PFSK-1 (cell line): Measurements from ENCODE around the gene UCK1.

Source experiments
- POLR2AphosphoS5 ChIP-seq: IDR thresholded peaks from 2 replicates; pipeline ENCODE4 v1.6.1; 2012; ENCODE audit warnings: low read depth, mild to moderate bottlenecking, control low read depth, low read length, moderate library complexity
- REST ChIP-seq, 2 experiments: IDR thresholded peaks; 2 replicates each; pipeline versions ENCODE4 v1.6.1 to v1.8.0; 2011 to 2012; ENCODE audit warnings: low read depth in 2 of 2, low read length in 2 of 2, control low read depth in 1 of 2, inconsistent platforms in 1 of 2, mild to moderate bottlenecking in 1 of 2, moderate library complexity in 1 of 2; ENCODE audit not compliant: insufficient read depth in 1 of 2

DNA sequence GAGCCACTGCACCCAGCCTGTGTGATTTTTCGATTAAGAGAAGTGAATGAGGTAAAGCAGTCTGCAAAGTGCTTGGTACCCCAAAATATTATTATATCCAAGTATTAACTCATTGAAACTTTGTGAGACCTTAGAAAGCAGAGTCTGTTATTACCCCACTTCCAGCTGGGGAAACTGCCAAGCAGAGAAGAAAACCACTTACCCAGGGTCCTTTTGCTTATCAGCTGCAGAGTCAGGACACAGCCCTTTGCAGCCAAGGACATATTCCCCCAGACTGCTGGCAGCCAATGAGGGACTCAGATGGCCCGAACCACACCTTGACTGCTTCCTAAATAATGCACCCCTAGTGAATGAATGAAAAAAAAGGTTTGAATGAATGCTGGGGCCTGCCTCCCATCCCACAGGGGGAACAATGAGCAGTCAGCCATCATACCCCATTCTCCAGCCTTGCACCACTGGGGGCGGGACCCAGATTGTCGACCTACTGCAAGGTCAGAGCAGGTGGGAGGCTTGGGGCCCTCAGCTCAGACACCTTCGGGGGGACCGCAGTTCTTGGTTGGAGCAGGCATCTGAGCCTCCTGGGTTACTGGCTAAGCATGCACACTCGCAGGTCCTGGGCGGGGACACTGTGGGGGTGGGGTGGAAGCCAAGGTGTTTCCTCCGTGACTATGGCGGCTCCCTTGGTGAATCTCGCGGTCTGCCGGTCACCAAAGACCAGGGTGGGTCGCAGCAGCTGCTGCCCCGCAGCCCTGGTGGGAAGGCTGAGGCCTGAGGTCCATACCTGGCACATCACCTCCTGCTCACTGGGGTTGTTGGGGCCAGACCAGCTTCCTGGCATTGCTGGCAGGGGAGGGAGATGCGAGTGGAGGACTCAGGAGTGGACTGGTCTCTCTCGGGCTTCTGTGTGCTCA is 43.9 kb upstream of the UCK1 start:
- TF ChIP-seq POLR2AphosphoS5 = no peak
- no peak for TF ChIP-seq REST (IDR thresholded peaks at IDR 0.05; ENCODE audit: insufficient read depth in 1 of 2, low read depth in 2 of 2, low read length in 2 of 2)
